ENCODE measurements around the gene TCF12.

Gene TCF12

GRCh38 chr15:57217778-57218598, 299.5 kb downstream of the TCF12 start:
- Histone ChIP-seq H3K27ac (no peak overlapping the region), H3K27me3 (ENCODE audit: control insufficient read depth, insufficient read depth, low read length) (no peaks in the 10 kb centered on the region), H2AFZ (no peak overlapping the region), H3K9ac (no peak overlapping the region), H3K79me2 (peaks cover 4% of the 10 kb centered on the region), H3K4me1 (no peaks in the 10 kb centered on the region), H3K4me2 (ENCODE audit: low read length) (no peak overlapping the region), H3K9me3 (ENCODE audit: control insufficient read depth, low read length) (no peaks in the 10 kb centered on the region), H3K36me3 (ENCODE audit: control insufficient read depth, insufficient read depth, low read length) (no peaks in the 10 kb centered on the region), H3K4me3 (ENCODE audit: low read depth, low read length) (no peak overlapping the region)
- no peak for TF ChIP-seq CTCF (IDR thresholded peaks at IDR 0.05)

- no peaks in the 10 kb centered on the region for H3K36me3 ChIP-seq (ENCODE audit: control insufficient read depth, insufficient read depth, low read length)
- no peaks in the 10 kb centered on the region for H3K9me3 ChIP-seq (ENCODE audit: control insufficient read depth, low read length)
- no peak overlapping the region for H2AFZ ChIP-seq
- no peaks in the 10 kb centered on the region for H3K4me1 ChIP-seq
- H3K79me2 ChIP-seq, result peaks cover 4% of the 10 kb centered on the region
- H3K9ac ChIP-seq, result no peak overlapping the region
- TF ChIP-seq CTCF (IDR thresholded peaks at IDR 0.05), result no peak
- no peak overlapping the region for H3K4me2 ChIP-seq (ENCODE audit: low read length)
- H3K27ac ChIP-seq, result no peak overlapping the region
- no peak overlapping the region for H3K4me3 ChIP-seq (ENCODE audit: low read depth, low read length)
- no peaks in the 10 kb centered on the region for H3K27me3 ChIP-seq (ENCODE audit: control insufficient read depth, insufficient read depth, low read length)
Observed at GRCh38 chr15:57218826-57219576, 300.6 kb downstream of the TCF12 start.

GRCh38 chr15:57220205-57220604, 301.8 kb downstream of the TCF12 start:
- Histone ChIP-seq H3K9ac (no peak overlapping the region), H3K27ac (no peak overlapping the region), H3K36me3 (ENCODE audit: control insufficient read depth, insufficient read depth, low read length) (no peaks in the 10 kb centered on the region), H3K4me1 (no peaks in the 10 kb centered on the region), H3K27me3 (ENCODE audit: control insufficient read depth, insufficient read depth, low read length) (no peaks in the 10 kb centered on the region), H3K79me2 (peaks cover 4% of the 10 kb centered on the region), H2AFZ (no peak overlapping the region), H3K4me3 (ENCODE audit: low read depth, low read length) (no peak overlapping the region), H3K9me3 (ENCODE audit: control insufficient read depth, low read length) (no peaks in the 10 kb centered on the region), H3K4me2 (ENCODE audit: low read length) (no peak overlapping the region)
- no peak for TF ChIP-seq CTCF (IDR thresholded peaks at IDR 0.05)

DNA sequence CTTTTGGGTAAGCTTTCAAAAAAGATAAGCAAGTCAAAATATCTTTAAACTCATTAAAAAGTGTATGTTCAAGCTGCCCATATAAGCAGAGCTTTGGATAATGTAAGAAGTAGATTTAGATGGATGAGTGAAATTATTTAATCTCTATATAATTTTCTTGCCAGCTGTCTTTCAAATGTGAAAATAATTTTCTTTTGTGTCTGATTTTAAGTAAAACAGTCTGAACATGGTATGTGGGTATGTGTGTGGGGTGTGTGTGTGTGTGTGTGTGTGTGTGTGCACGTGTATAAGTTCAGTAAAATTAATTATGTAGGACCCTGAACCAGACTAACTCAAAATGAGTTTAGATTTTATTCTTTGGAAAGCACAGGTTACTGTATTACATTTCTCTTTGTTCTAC, 302.7 kb downstream of the TCF12 start:
- Histone ChIP-seq H3K4me2 (ENCODE audit: low read length) (no peak overlapping the region), H3K27ac (no peak overlapping the region), H3K36me3 (ENCODE audit: control insufficient read depth, insufficient read depth, low read length) (no peaks in the 10 kb centered on the region), H3K27me3 (ENCODE audit: control insufficient read depth, insufficient read depth, low read length) (no peaks in the 10 kb centered on the region), H3K4me3 (ENCODE audit: low read depth, low read length) (no peak overlapping the region), H3K9ac (no peak overlapping the region), H3K9me3 (ENCODE audit: control insufficient read depth, low read length) (no peaks in the 10 kb centered on the region), H2AFZ (no peak overlapping the region), H3K79me2 (peaks cover 4% of the 10 kb centered on the region), H3K4me1 (no peaks in the 10 kb centered on the region)
- no peak for TF ChIP-seq CTCF (IDR thresholded peaks at IDR 0.05)
